Keratinocyte (primary cell): ENCODE results near the gene TMC5.
A peak's percentile ranks its signal among the peaks of the same experiment; 100 is the strongest.

Experiments used
- CTCF ChIP-seq, 3 experiments: IDR thresholded peaks in 1 of 3; conservative IDR thresholded peaks in 1 of 3; optimal IDR thresholded peaks in 1 of 3; 2 replicates in 2 of 3; 3 replicates in 1 of 3; pipeline versions ENCODE3 to v1.5.1; 2011; ENCODE audit warnings: low read length in 3 of 3, mild to moderate bottlenecking in 3 of 3, moderate library complexity in 2 of 3, control low read depth in 1 of 3, inconsistent platforms in 1 of 3; ENCODE audit not compliant: insufficient read depth in 2 of 3; ENCODE audit errors: extremely low read depth in 1 of 3
- EZH2 ChIP-seq: IDR thresholded peaks from one replicate; pipeline ENCODE4 v1.6.1; 2012; ENCODE audit warnings: inconsistent platforms, mild to moderate bottlenecking, low read length, moderate library complexity

GRCh38 chr16:19521471-19522396 is 104.1 kb downstream of the TMC5 start, which contains the start of gene GDE1:
- TF ChIP-seq CTCF (optimal IDR thresholded peaks at IDR 0.05 in 1 of 3, IDR thresholded peaks at IDR 0.05 in 1 of 3, conservative IDR thresholded peaks at IDR 0.05 in 1 of 3; ENCODE audit: extremely low read depth in 1 of 3, insufficient read depth in 2 of 3, low read length in 3 of 3) (peak; percentile 19 to 58 (median 51)), EZH2 (no peak)
